Stimulated activated CD8-positive, alpha-beta memory T cell treated with anti-CD3 and anti-CD28 coated beads, Interleukin-4, amount 100 ng/mL, for 24 hours (primary cell): Measurements from ENCODE around the gene NFATC2.
"Not testable (repeated sequence)": the region's sequence is repeated elsewhere in the genome, so short reads cannot be mapped to it uniquely, and the experiment has no call there.

Experiments used
- DNase-seq: peaks from one replicate; pipeline ENCODE4 v3.0.0-alpha.2; 2020; ENCODE audit warnings: low read depth

NFATC2 gene

DNA sequence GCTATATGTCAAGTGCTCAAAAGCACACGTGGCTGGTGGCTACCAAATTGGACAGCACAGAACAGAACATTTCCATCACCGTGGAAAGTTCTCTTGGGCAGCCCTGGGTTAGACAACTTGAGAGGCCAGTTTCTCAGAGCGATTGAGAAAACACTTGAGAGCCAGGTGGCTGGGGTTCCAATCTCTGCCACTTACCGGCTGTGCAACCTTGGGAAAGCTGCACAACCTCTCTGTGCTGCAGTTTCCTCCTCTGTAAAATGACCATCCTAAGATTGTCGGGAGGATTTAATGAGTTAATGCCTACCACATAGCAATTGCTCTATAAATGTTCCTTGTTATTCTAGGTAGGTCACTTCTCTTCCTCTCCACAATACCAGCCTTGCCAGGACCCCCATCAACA is 25.1 kb upstream of the NFATC2 start:
- no peak for DNase-seq

DNA sequence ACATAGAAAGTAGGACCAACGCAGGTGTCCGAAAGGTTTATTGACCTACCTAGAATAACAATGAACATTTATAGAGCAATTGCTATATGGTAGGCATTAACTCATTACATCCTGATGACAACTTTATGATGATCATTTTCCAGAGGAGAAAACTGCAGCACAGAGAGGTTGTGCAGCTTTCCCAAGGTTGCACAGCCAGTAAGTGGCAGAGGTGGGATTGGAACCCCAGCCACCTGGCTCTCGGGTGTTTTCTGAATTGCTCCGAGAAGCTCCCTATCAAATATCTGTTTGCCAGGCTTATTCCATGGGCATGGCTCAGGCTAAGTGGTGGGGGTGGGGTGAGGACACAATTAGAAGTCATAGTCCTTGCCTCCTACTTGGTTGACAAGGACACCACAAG is 24.1 kb upstream of the NFATC2 start:
- no peak for DNase-seq

DNA sequence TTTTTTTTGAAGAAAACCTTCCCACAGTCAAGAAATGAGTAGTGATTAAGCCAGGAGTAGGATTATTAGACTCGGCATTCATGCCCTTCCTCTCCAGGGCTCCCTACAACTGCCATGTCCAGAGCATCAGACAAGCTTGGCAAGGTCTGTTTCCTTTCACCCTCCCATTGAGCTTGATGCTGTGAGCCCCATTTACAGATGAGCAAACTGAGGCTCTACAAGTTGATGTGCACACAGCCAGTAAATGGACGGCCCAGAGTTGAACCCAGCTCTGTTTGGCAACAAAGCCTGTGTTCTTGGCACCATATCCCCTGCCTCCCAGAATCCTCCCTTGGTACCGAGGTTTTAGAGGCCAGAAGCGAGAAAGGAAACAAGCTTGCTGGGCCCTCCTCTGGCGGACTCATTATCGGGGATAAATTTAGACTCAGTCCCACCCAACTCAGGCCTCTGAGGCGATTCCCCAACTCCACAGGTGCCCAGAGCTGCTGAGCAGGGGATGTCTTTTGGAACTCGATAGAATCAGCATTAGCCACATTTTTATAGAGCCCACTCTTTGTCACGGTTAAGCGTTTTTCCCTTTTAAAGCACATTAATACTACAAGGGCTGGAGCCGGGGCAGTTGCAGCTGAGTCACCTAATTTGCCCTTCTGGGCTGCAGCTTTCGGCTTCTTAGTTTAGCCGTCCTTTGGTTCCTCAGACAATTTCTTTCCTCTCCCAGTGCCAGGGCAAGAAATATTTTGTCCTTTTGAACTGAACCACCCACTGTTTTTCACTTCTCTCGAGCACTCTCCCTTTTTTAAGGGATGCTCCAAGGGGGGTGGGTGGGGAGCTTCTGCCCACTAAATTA is 23.0 kb upstream of the NFATC2 start:
- DNase-seq, result no peak

DNA sequence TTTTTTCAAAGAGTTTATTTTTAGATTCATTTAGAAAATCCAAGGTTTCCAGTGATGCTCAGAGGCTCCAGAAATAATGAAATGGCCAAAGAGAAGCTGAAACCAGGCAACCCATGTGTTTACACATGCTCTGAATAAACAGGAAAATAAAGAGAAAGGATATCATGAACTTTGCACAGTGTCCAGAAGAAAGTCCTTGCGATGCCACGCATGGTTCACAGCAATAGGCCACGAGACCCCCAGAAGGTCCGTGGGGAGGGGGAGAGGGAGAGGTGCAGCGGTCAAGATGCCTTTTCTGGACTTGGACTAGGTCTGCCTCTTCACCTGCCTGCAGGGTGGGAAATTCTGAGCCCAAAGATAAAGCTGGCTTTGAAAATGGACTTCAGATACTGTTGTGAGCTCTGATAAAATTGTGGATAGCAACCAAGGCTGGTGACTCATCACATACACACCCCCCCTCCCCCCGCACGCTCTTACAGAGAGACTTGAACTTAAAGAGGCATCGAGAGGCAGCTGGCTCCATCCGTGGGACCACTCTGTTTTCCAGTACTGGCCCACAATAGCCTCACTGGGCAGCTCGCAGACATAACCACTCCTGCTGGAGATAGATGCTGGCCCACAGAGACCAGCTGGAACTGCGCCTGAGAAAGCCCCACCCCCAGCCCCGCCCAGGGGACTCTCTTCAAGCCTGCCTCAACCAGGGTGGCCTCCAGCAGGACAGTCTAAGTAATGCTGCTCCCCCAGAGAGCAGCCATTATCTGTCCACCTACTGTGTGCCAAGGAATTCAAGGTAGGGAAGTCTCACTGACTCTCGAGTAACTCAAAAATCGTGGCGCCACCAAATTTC is 21.2 kb upstream of the NFATC2 start:
- DNase-seq, result no peak

DNA sequence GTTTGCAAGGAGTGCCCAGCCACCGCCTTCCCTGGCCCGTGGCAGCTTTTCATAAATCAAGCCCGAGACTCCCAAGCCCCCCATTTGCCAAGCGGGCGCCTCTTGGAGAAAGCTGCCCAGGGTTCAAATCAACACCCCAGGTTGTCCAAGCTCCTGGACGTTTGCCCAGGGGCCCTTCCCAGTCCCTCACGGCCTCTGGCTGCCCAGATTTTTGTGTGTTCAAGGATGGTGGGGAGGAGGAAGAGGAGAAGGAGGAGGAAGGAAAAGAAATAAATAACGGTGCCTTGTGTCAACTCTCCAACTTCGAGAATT is 20.6 kb upstream of the NFATC2 start:
- DNase-seq, result no peak

DNA sequence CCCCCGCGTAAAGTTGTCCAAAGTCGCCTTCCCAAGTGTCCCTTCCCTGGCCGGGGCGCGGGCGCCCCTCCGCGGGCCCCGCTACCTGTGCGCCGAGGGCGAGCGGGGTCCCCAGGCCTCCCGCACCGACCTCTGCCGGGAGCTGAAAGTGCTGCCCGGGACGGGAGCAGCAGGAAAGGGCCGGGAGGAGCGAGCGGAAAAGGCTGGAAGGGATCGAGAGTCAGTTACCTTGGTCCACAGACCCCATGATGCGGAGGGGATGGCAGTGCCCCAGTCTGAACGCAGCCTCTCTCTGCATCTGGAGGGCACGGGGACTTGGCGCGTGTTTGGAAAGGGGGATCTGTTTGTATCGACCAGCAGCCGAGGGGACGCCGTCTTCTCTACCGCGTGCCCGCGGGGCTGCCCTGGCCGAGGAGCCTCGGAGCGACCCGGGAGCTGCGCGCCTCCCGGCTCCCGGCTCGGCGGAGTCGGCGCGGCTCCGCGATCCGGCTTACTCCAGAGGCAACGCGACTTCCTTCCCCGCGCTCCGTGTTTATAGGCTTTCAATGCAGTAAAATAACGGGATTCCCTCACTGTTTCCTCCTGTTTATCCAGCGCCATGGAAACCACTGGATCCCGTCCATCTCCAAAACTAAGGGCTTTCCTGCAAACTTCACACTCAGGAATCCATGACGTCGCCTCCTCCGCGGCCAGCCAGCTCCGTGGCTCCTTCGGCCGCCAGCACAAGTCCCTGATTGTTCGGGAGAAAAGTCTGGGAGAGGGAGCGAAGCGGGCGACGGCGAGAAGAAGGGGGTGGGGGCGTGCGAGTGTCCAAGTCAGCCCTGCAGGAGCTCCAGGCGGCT is 20.0 kb upstream of the NFATC2 start:
- DNase-seq, result no peak

DNA sequence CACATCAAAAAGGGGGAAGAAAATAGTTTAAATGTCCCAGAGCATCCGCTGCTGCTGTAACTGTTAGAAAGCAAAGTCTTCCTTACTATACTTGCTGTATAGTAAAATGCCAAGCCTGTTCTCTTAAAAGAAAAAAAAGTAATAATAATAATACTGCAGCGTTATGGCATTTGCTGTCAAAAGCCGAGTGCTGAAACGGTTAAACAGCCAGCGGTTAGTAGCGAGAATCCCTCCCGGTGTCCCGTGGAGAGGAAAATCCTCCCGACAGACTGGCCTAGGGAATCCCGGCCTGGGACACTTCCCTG is 19.5 kb upstream of the NFATC2 start:
- DNase-seq, result no peak

DNA sequence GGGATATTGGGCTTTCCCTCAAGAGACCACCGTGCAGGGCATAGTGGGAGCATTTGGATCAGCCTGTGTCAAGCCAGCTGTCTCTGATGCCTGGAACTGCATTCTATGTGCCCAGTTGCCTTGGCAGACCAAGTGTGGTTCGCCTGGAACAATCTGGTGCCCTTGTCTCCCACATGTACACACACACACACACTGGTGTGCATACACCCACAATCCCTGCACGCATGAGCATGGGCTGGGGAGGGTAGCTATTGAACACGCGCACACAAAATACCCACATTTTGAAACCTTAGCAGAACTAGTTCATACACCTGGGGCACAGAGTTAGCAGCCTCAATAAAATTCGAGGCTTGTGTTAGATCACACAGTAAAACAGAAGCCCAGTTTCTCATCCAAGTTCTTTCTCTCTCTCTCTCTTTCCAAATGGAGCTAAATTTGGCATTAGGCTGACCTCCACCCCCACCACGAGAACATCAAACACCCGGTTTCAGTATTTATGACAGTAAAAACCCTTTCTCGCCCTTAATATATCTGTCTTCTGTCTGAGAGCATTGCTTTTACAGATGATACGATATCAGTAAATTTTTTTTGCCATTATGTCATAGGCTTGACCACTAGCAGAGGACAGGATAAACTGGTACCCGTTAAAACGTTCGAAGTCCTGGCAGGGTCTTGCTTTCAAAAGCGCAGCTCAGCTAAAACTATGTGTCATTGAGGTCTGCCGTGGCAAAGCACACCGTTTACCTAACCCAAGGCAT is 18.2 kb upstream of the NFATC2 start:
- DNase-seq, result no peak

DNA sequence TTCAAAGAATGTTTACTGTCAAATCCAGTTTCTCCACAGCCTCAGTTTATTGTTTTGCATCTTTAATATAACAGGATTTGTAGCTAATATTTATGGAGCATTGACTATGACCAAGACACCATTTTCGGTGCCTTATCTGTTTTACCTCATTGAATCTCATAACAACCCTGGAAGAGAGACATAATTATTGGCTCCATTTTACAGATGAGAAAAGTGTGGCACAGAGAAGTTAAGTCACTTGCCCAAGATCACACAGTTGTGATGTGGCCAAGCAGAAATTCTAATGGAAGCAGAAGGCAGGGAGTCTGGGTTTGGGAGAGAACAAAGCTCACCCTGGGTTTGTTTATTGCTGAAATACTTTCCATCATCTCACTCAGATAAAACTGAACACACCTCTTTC is 17.5 kb upstream of the NFATC2 start:
- DNase-seq, result no peak

DNA sequence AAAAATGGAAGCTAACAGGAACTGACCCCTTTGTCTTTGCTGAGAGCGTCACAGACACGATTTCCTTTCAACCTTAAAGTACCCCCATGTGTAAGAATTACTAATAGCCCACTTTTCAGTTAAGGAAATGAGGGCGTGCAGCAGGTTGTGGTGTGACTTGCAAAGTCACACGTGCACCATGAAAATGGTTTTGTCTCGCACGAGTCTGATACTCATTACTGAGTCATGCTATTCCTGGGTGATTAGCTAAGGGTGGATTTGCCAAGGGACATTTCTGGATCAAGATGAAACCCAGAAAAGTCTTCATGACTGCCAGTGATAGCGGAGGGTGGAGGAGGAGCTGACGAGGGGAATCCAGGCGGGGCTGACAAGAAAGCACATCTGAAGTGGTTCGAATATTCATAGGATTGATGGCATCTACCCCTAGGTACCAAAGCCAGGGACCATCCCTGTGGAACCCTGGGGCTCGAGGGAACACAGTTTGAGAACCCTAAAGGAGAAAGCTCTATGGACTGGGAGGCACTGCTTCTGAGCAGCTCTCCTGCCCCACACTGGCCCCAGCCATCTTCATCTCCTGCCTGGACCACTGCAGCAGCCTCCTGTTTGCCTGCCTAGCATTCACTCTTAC is 12.1 kb upstream of the NFATC2 start:
- no peak for DNase-seq

DNA sequence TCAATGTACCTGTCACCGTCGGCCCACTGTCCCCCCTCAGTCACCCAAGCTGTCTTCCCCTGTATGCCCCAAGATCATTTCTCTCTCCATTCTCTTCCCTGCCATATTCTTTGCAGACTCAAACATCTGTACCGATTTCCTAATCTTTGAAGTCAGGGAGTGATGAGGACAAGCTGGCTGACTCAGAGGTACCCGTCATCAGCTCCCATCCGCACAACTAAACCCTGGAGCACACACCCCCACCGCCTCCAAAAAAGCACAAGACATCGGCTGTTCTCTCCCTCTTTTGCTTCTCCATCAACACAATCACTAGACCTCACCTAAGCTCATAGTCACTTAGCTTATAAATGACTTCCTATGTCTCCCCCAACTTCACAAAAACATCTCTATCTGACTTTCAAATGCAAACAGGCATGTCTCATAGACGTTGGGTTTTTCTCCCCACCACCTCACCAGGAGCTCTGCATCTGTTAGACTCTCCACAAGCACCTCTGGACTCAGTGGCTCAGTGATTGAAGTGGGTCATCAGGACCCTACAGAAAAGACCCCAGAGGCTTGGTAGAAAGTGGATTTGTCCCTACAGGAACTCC is 11.5 kb upstream of the NFATC2 start:
- DNase-seq, result no peak

DNA sequence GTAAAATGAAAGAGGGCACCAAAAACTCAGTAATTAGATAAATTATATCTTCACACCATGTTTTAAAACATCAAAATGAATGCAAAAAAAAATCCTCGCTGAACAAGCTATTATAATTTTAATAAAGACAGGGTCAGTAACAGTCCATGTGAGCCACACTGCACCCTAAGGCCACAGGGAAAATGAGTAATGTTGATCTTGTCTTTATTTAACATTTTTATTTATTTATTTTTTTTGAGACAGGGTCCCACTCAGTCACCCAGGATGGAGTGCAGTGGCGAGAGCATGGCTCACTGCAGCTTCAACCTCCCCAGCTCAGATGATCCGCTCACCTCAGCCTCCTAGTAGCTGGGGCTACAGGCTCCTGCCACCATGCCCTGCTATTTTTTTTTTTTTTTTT is 8.7 kb upstream of the NFATC2 start:
- DNase-seq, result no peak

DNA sequence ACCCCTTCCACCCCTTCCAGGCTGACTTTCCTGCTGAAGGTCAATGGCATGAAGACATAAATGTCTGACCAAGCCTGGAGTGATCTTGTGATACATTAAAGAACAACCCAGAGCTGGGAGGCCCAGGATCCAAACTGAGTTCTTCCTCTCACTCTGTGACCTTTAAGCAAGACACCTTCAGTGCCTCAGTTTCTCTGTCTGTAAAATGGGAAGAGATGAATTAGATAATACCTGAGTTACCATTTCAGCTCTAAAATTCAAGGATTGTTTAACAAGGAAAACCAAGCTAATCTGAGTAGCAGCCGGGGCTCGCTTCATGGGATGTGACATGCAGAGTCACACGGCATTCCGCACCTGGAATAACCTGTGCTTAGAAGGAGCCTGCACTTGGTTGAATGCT is 7.0 kb upstream of the NFATC2 start:
- no peak for DNase-seq

DNA sequence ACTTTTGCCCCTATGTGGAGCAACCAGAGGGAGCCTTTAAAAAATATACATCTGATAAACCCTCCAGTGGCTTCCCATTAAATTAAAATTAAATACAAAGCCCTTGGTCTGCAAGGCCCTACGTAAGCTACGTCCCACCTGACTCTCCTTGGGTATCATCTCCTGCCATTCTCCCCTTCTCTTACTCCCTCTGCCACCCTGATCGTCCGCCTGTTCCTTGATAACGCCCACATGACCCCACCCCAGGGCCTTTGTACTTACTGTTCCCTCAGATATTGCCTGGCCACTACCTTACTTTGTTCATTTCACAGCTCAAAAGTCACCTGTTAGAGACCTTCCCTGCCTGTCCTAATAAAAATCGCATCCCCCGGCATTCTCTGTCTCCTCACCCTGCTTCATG is 5.4 kb upstream of the NFATC2 start:
- no peak for DNase-seq

DNA sequence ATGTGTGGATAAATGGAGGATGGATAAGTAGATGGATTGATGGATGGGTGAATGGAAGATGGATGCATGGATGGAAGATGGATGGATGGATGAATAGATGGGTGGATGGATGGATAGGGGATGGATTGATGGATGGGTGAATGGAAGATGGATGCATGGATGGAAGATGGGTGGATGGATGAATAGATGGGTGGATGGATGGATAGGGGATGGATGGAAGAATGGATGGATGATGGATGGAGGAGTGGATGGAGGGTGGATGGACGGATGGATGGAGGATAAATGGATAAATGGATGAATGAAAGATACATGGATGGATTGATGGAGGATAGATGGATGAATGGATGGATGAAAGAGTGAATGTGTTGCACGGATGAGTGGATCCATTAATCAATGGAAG is 3.0 kb upstream of the NFATC2 start:
- no peak for DNase-seq

DNA sequence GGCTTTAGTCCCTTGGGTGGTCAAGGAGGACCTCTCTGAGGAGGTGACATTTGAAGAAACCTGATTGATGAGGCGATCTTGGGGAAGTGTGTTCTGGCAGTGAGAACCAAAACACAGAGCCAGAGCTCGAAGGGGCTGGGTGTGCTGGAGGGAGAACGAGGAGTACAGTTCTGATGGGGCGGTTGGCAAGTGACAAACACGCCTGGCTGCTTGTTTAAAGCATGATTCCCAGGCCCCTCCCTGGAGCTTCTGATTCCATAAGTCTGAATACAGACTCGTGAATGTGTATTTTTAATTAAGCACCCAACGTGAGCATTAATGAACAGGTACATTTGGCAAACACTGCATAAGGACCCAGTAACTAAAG is 886 bp upstream of the NFATC2 start:
- DNase-seq, result no peak

DNA sequence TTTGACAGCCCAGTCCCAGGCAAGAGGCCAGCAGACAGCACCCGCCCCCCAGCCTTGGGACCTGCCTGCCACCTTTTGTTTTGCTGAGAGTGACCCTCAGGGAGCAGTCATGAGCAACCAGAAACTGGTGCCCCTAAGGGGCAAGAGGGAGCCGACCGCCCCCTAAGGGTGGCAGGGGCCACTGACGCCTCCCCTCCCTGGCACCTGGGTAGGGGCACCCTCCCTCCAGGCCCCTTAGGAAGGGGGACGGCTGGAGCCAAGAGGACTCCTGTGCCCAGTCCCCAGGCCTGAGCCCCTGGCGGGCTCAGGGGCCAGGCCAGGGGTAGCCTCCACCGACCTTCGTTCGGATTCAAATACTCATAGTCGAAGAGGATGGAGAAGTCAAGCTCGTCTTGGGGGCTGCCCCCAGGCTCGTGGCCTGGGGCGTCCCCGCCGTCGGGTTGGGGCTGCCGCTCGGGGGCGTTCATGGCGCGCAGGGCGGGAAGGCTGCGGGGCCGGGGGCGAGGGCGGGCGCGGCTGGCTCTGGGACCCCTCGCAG is 417 bp downstream of the NFATC2 start:
- peak; percentile 45 for DNase-seq

DNA sequence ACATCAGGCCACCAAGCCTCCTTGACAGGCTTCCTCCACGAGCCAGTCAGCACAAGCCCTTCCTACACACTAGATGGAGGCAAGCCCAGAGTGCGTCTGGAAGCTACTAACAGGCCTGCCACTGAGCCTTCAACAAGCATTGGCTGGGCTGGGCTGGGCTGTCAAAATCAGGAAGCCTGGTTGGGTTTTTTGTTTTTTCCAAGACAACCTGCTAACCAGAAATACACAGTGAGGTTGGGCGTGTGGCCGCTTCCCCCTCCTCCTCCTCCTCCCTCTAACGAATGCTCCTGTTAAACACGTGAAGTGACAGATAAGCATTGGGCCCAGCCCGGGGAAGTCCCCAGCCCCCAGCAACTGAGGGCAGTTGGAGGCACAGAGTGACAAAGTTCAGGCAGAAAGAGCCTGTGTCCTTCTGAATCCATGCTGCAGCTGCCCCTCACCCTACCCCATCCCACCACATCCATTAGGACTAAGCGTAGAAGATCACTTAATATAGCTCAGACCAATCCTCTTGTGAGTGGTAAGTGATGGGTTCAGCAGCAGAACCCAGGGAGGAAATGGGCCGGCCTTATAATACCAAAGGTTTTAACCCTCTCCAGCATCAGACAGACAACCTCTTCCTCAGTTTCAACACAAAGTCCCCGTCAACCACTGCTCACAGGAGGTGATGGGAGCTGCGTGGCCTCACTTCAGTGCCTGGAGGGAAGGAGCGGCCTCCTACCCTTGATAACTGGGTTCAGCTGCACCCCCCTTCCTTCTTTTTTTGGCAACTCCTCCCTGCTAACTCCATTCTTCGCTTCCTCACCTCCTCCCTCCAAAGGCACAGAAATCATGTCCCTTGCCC is 1.1 kb downstream of the NFATC2 start:
- DNase-seq, result peak; percentile 75

DNA sequence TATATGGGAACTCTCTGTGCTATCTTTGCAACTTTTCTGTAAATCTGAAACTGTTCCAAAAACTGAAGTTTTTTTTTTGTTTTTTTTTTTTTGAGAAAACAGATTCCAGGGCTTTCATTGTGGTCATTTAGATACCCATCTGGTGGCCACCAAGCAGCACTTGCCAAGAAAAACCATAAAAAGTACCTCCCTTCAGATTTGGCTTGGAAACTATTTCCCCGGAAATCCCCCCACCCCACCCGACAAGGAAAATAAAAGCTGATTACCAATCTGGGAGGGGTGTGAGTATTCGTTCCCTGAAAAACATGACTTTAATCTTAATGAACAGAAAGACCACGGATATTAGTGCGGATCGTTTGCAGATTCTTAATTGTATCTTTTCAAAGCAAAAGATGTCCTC is 1.9 kb downstream of the NFATC2 start:
- no peak for DNase-seq

DNA sequence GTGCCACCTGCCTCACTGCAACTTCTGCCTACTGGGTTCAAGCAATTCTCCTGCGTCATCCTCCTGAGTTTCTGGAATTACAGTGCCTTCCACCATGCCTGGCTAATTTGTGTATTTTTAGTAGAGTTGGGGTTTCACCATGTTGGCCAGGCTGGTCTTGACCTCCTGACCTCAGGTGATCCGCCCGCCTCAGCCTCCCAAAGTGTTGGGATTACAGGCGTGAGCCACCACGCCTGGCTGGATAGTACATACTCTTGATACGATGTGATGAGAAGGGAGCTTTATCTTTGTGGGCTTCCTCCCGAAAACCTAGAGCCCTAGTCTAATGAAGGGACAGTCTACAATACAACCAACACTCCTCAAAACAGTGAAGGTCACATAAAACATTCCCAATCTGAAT is 2.4 kb downstream of the NFATC2 start:
- DNase-seq, result not testable (repeated sequence)
